SJSA1 (cell line): ENCODE results near the gene MSRB1. TPM values are rescaled to one million over a fixed set of nuclear protein-coding genes. Genes with fewer than 3 reads are reported as not detected.
"Not testable (repeated sequence)": the region's sequence is repeated elsewhere in the genome, so short reads cannot be mapped to it uniquely, and the experiment has no call there.

Experiments used
- DNase-seq, 2 experiments: peaks; one replicate each; pipeline ENCODE4 v3.0.0-alpha.2; 2015 to 2020; ENCODE audit warnings: low spot score in 2 of 2, low read depth in 1 of 2
- H3K27ac ChIP-seq: fragments of 250-450 bp; sonication (Bioruptor Pico); 2 replicates; pipeline ENCODE4 v1.5.1; 2020; ENCODE audit warnings: mild to moderate bottlenecking, moderate library complexity
- H3K27me3 ChIP-seq: fragments of 250-450 bp; sonication (Bioruptor Pico); replicated peaks from 2 replicates; pipeline ENCODE4 v1.5.1; 2020; ENCODE audit warnings: mild to moderate bottlenecking, moderate library complexity
- H3K36me3 ChIP-seq: fragments of 250-450 bp; sonication (Bioruptor Pico); 2 replicates; pipeline ENCODE4 v1.5.1; 2020; ENCODE audit warnings: mild to moderate bottlenecking
- H3K4me1 ChIP-seq: fragments of 250-450 bp; sonication (Bioruptor Pico); replicated peaks from 2 replicates; pipeline ENCODE4 v1.6.1; 2021; ENCODE audit warnings: mild to moderate bottlenecking
- H3K4me3 ChIP-seq: fragments of 250-450 bp; sonication (Bioruptor Pico); 2 replicates; pipeline ENCODE4 v1.5.1; 2020; ENCODE audit warnings: mild to moderate bottlenecking
- H3K9me3 ChIP-seq: fragments of 250-450 bp; sonication (Bioruptor Pico); replicated peaks from 2 replicates; pipeline ENCODE4 v1.5.1; 2020; ENCODE audit warnings: mild to moderate bottlenecking
- total RNA-seq: library from RNA; depleted of rRNA; stranded (reverse); fragments of >200 nt; shearing (Covaris generic); gene quantifications from 2 replicates; pipeline ENCODE4 v1.2.3, GENCODE V29; 2014

Gene MSRB1
- total RNA-seq, 1 experiment from 2014 or later: 21.3 TPM

GRCh38 chr16:1944612-1945199, 1.7 kb upstream of the MSRB1 start:
- no peak for DNase-seq

DNA sequence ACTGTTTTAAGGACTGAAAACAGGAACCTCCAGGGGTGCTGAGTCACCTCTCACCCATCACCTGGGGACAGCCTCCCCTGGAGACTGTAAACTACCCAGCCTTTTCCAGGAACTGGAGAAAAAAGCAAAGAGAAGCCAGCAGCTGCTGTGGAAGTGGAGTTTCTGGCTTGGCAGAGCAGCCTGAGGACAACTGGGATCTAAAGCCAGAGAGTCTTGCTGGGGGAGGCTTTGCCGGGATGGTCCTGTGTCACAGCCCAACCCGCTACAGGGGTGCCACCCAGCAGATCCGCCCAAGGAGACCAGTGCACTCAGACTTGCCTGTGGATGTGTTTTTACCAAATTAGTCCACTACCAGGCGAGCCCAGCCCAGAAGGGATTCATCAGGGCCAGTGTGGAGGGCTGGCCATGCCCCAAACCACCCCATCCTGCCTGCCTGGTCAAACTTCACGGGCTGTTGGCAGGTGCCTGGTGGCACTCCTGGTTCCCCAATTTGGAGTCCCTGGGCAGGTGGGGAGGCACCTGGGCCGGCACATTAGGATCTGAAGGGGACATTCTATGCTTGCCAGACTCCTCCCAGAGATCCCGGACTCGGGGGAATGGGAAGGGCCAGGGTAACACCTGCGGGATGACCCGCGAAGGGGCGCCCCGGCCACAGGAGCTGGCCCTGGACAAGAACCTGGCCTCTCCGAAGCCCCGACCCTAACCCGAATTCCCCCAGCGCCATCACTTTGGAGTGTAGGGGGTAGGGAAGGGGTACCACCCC, 771 bp downstream of the MSRB1 start:
- peaks cover 14% of the 10 kb centered on the region for H3K4me1 ChIP-seq
- no peak overlapping the region for H3K27ac ChIP-seq
- H3K36me3 ChIP-seq: peaks cover 19% of the 10 kb centered on the region
- no peaks in the 10 kb centered on the region for H3K9me3 ChIP-seq
- DNase-seq: no peak
- H3K27me3 ChIP-seq: no peaks in the 10 kb centered on the region
- peak overlapping the region; percentile 64 for H3K4me3 ChIP-seq

More at GRCh38 chr16:1944612-1945199, 1.7 kb upstream of the MSRB1 start:
- no peaks in the 10 kb centered on the region for H3K27me3 ChIP-seq
- H3K36me3 ChIP-seq: peaks cover 6% of the 10 kb centered on the region; the same call in 1 of the 2 replicates
- H3K9me3 ChIP-seq: no peaks in the 10 kb centered on the region
- H3K4me3 ChIP-seq: no peak overlapping the region
- no peak overlapping the region for H3K27ac ChIP-seq
- peaks cover 14% of the 10 kb centered on the region for H3K4me1 ChIP-seq

- peaks cover 14% of the 10 kb centered on the region for H3K4me1 ChIP-seq
- no peak overlapping the region for H3K4me3 ChIP-seq
- no peaks in the 10 kb centered on the region for H3K9me3 ChIP-seq
- DNase-seq: no peak
- peaks cover 19% of the 10 kb centered on the region for H3K36me3 ChIP-seq
- no peak overlapping the region for H3K27ac ChIP-seq
- H3K27me3 ChIP-seq: no peaks in the 10 kb centered on the region
Measured at GRCh38 chr16:1941162-1942046, 1.6 kb downstream of the MSRB1 start.

DNA sequence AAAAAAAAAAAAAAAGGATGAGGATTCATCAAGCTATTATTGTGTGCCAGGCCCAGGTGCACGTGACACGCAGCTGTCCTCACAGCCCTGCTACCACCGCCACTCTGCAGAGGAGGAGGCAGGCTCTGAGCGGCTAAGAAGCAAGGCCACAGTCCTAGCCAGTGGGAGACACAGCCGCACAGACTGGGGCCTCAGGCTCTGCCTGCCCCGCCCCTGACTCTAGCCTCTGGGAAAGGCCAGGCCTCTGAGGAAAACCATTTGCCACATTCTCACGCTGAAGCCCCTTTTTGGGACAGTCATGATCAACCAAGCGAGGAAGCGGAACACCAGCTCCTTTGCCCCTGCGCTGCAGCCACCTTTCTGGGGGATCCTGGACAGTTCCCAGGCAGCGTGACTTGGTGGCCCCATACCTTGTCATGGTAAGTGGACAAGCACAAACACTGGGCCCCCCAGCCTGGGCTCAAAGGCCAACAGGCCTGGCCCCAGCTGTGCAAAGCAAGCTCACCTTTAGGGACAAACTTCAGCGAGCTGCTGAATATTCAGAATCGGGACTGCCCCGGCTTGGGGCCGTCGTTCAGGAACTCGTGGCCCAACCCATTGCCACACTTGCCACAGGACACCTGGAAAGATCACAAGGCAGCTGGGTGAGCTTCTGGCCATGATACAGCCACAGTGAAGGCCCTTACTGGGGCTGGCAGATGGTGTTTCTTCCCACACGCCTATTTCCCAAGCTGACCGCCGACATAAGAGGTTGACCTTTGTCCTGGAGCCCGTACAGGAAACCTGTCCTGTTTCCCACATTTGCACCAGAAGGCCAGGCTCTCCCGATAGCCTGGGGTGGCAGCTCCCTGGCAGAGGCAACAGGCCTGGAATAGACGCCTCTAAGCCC, 2.5 kb downstream of the MSRB1 start:
- peaks cover 15% of the 10 kb centered on the region for H3K4me1 ChIP-seq
- H3K4me3 ChIP-seq: no peak overlapping the region
- no peak for DNase-seq
- no peak overlapping the region for H3K27ac ChIP-seq
- peaks cover 19% of the 10 kb centered on the region for H3K36me3 ChIP-seq
- H3K27me3 ChIP-seq: no peaks in the 10 kb centered on the region
- H3K9me3 ChIP-seq: no peaks in the 10 kb centered on the region

GRCh38 chr16:1939833-1940232, 3.2 kb downstream of the MSRB1 start:
- not testable (repeated sequence) for H3K27me3 ChIP-seq, H3K27ac ChIP-seq, H3K9me3 ChIP-seq, H3K4me3 ChIP-seq, DNase-seq
- Histone ChIP-seq H3K36me3 (peaks cover 19% of the 10 kb centered on the region), H3K4me1 (peaks cover 17% of the 10 kb centered on the region)

DNA sequence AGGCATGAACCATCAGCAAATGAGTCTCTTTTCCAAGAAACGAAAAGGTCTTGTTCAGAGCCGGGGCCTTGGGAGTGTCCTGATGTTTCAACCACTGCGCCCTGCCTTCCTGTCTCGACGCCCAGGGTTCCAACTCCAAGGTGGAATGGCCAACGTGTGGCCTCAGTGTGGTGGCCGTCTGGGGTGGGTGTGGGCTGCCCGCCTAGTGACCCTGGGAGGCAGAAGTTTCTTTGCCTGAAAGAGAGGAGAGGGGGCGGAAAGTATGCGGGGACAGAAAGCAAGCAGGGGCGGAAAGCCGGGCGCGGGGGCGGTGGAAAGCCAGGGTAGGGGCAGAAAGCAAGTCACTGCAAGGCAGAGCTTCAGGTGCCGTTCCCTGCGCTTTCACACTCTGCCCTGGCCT, 4.1 kb downstream of the MSRB1 start:
- DNase-seq: no peak
- no peaks in the 10 kb centered on the region for H3K9me3 ChIP-seq

GRCh38 chr16:1938316-1938715, 4.7 kb downstream of the MSRB1 start:
- H3K9me3 ChIP-seq: no peaks in the 10 kb centered on the region
- peaks cover 12% of the 10 kb centered on the region for H3K4me1 ChIP-seq
- no peak overlapping the region for H3K4me3 ChIP-seq
- no peak for DNase-seq
- no peaks in the 10 kb centered on the region; the same call in 1 of the 2 replicates for H3K27me3 ChIP-seq
- peaks cover 19% of the 10 kb centered on the region for H3K36me3 ChIP-seq
- H3K27ac ChIP-seq: no peak overlapping the region

More for the DNA sequence above, 4.1 kb downstream of the MSRB1 start:
- Histone ChIP-seq H3K4me3 (no peak overlapping the region), H3K27ac (no peak overlapping the region), H3K27me3 (no peaks in the 10 kb centered on the region), H3K4me1 (peaks cover 17% of the 10 kb centered on the region), H3K36me3 (peaks cover 19% of the 10 kb centered on the region)

- Histone ChIP-seq H3K27ac (no peak overlapping the region), H3K4me3 (no peak overlapping the region), H3K36me3 (peaks cover 19% of the 10 kb centered on the region), H3K27me3 (no peaks in the 10 kb centered on the region; the same call in 1 of the 2 replicates), H3K4me1 (peaks cover 6% of the 10 kb centered on the region), H3K9me3 (no peaks in the 10 kb centered on the region)
- no peak for DNase-seq
Measured at GRCh38 chr16:1936945-1937479, 6.0 kb downstream of the MSRB1 start.

DNA sequence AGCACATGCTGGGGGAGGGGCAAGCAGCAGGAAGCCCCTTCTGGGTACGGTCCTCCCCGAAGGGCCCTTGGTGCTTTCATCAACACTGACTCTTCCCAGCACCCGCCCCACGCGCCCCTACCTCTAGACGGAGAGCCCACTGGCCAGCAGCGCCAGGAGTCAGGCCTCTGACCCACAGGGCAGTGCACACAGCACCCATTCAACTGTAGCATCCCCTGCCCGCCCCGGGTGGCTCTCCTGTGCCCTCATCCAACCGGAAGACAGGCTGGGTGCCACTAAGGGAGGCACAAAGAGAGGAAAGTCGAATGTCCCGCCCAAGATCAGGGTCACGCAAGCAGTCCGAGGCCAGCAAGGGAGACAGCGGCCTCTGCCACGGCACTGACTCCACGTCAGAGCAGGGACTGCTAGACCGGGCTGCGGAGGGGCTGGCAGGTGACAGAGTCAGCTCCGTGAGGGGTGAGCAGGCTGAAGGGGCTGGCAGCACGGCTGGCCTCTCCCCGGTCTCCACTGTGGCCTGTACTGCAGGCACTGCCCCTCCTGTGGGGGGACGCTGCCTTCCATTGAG, 9.8 kb downstream of the MSRB1 start:
- Histone ChIP-seq H3K4me3 (no peak overlapping the region), H3K36me3 (peaks cover 2% of the 10 kb centered on the region; the same call in 1 of the 2 replicates), H3K4me1 (peaks cover 10% of the 10 kb centered on the region), H3K27ac (no peak overlapping the region), H3K9me3 (no peaks in the 10 kb centered on the region), H3K27me3 (no peaks in the 10 kb centered on the region; the same call in 1 of the 2 replicates)
- no peak for DNase-seq

- no peak for DNase-seq
- H3K4me1 ChIP-seq: peaks cover 10% of the 10 kb centered on the region
- no peaks in the 10 kb centered on the region for H3K9me3 ChIP-seq
- H3K27me3 ChIP-seq: no peaks in the 10 kb centered on the region; the same call in 1 of the 2 replicates
- H3K4me3 ChIP-seq: no peak overlapping the region
- no peak overlapping the region for H3K27ac ChIP-seq
- no peaks in the 10 kb centered on the region for H3K36me3 ChIP-seq
Measured at GRCh38 chr16:1932050-1933028, 10.7 kb downstream of the MSRB1 start.

- H3K9me3 ChIP-seq: no peaks in the 10 kb centered on the region
- H3K36me3 ChIP-seq: no peaks in the 10 kb centered on the region
- no peaks in the 10 kb centered on the region; the same call in 1 of the 2 replicates for H3K27me3 ChIP-seq
- H3K27ac ChIP-seq: no peak overlapping the region
- peaks cover 8% of the 10 kb centered on the region for H3K4me1 ChIP-seq
- no peak overlapping the region for H3K4me3 ChIP-seq
- DNase-seq: no peak
Measured at GRCh38 chr16:1930338-1930720, 12.7 kb downstream of the MSRB1 start.
